Type B pancreatic cell (in vitro differentiated cells): Measurements from ENCODE around the gene CEP162. TPM values are rescaled to one million over a fixed set of nuclear protein-coding genes. Genes with fewer than 3 reads are reported as not detected.

Experiments used
- DNase-seq: peaks from one replicate; pipeline ENCODE4 v3.0.0; 2021; ENCODE audit warnings: mixed read lengths; ENCODE audit not compliant: unreplicated experiment; ENCODE audit errors: extremely low spot score
- H3K27ac Mint-ChIP-seq: 2 replicates; pipeline ENCODE4 v1.8.0; 2021; ENCODE audit warnings: mild to moderate bottlenecking, mixed read lengths
- H3K27me3 Mint-ChIP-seq: 2 replicates; pipeline ENCODE4 v1.8.0; 2021; ENCODE audit warnings: mixed read lengths
- H3K36me3 Mint-ChIP-seq: 2 replicates; pipeline ENCODE4 v1.8.0; 2021; ENCODE audit warnings: mixed read lengths
- H3K4me1 Mint-ChIP-seq: one replicate; pipeline ENCODE4 v1.8.0; 2021; ENCODE audit warnings: mixed read lengths; ENCODE audit not compliant: unreplicated experiment
- H3K4me3 Mint-ChIP-seq: 2 replicates; pipeline ENCODE4 v1.8.0; 2021; ENCODE audit warnings: mild to moderate bottlenecking, mixed read lengths
- H3K9me3 Mint-ChIP-seq: 2 replicates; pipeline ENCODE4 v1.8.0; 2021; ENCODE audit warnings: mixed read lengths
- CTCF ChIP-seq: fragments of 200-600 bp; sonication (generic); conservative IDR thresholded peaks from 2 replicates; pipeline ENCODE4 v1.5.0; 2021; ENCODE audit warnings: antibody characterized with exemption, mild to moderate bottlenecking
- total RNA-seq: library from RNA; stranded (reverse); gene quantifications from 2 replicates; pipeline ENCODE4 v1.2.1, GENCODE V29; 2021; ENCODE audit warnings: low replicate concordance

The CEP162 gene
- total RNA-seq, 1 donor from 2014 or later: 17.2 TPM

GRCh38 chr6:84077645-84078044 is 149.8 kb downstream of the CEP162 start:
- Mint-ChIP-seq H3K27me3 (no peaks in the 10 kb centered on the region), H3K4me3 (no peak overlapping the region), H3K36me3 (no peaks in the 10 kb centered on the region), H3K4me1 (peaks cover 13% of the 10 kb centered on the region), H3K9me3 (peaks cover 9% of the 10 kb centered on the region), H3K27ac (no peak overlapping the region)
- DNase-seq: no peak
- no peak for TF ChIP-seq CTCF

GRCh38 chr6:84074988-84075781 is 152.3 kb downstream of the CEP162 start:
- Mint-ChIP-seq H3K4me1 (peaks cover 11% of the 10 kb centered on the region), H3K4me3 (no peak overlapping the region), H3K9me3 (peaks cover 15% of the 10 kb centered on the region), H3K27me3 (no peaks in the 10 kb centered on the region), H3K27ac (no peak overlapping the region), H3K36me3 (no peaks in the 10 kb centered on the region)
- DNase-seq: no peak
- no peak for TF ChIP-seq CTCF

Other genes with a start within 250 kb of the CEP162 start
- 0.74 and 1.4 TPM in 2 replicates for gene MRAP2, start 193.9 kb downstream of the CEP162 start, total RNA-seq